ENCODE data around the gene TRPC3. TPM values are rescaled to one million over a fixed set of nuclear protein-coding genes. Genes with fewer than 3 reads are reported as not detected.

TRPC3 gene
- total RNA-seq, 1 experiment from 2014 or later, result 0.25 TPM

DNA sequence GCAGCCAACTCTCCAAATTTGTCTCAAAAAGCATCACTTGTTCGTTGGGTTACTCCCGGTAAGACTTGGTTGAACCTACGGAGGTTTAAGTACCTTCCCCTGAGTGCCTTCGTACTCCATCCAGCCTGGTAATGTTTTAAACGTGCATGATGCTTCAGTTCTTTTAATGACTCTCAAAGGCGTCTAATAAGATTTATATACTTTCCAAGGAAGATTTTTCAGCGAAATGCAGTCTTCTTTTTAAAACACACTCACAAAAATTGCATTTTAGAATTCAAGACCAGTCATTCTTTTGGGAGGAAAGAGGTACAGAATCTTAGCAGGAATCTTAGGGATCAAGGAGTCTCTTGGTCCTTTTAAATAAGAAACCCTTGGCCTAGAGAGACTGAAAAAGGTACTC, 430 bp upstream of the TRPC3 start (continued):
- TF ChIP-seq YY1 (IDR thresholded peaks at IDR 0.05; ENCODE audit: extremely low read depth, insufficient replicate concordance, low read depth, low read length), result no peak
- no peak for TF ChIP-seq ZNF274 (IDR thresholded peaks at IDR 0.05; ENCODE audit: low read depth, low read length)

DNA sequence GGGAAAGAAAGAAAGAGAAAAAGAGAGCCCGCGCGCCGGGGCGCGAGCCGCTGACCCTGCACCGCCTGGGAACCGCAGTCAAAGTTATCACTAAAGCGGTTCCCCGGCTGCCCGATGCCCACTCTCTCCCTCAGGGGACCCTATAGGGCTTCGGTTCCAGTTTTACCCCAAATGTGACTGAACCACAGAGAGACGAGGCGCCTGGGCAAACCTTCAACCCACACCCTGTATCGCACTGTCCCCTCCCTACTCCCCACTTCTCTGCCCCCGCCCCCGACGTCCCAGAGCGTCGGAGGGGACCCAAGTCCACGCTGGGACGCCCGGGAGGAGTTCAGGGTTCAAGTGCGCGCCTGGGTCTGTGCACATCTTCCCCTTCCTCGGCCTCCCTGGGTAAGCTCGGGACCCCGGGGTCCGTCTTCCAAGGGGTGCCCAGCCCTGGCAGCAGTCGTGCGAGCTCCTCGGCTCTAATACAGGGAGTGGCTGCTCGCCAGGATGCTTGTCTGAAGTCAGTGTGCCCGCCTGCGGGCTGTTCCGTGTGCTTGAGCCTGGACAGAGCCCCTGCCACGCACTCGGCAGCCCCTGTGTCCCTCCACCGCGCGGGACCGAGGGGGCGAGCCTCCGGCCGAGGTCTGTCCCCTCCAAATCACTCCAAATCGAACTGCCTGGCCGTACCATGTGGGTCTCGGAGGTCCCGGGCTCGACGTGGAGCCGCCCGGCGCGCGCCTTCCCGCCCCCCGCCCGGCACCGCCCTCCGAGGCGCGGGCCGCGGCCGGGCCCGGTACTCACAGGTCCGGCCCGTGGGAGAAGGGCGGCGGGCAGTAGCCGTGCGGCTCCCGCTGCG, 960 bp downstream of the TRPC3 start:
- Histone ChIP-seq H3K27ac (ENCODE audit: low read depth, low read length) (peak overlapping the region; percentile 11; the same call in 1 of the 2 replicates), H3K4me2 (ENCODE audit: low read length) (peak overlapping the region; percentile 69), H3K79me2 (ENCODE audit: insufficient read depth, low read length) (no peaks in the 10 kb centered on the region), H4K20me1 (ENCODE audit: insufficient read depth) (no peaks in the 10 kb centered on the region), H3K27me3 (ENCODE audit: insufficient read depth, low read length) (no peaks in the 10 kb centered on the region), H3K9ac (ENCODE audit: low read length) (no peak overlapping the region), H3K9me2 (ENCODE audit: insufficient read depth) (no peaks in the 10 kb centered on the region), H2AFZ (ENCODE audit: low read depth, low read length, poor library complexity, severe bottlenecking) (peak overlapping the region; percentile 83), H3K4me3 (replicated peaks in 1 of 2; ENCODE audit: low read depth in 1 of 2, low read length in 2 of 2) (peak overlapping the region; percentile 30 to 53), H3K9me3 (ENCODE audit: control insufficient read depth in 1 of 2, insufficient read depth in 1 of 2, low read depth in 1 of 2, low read length in 2 of 2) (no peaks in the 10 kb centered on the region), H3K36me3 (ENCODE audit: control insufficient read depth in 1 of 2, insufficient read depth in 2 of 2, low read length in 2 of 2) (no peaks in the 10 kb centered on the region), H3K4me1 (ENCODE audit: control insufficient read depth in 1 of 2, insufficient read depth in 2 of 2, low read length in 2 of 2) (peaks cover 0 to 11% of the 10 kb centered on the region in 2 experiments; a peak in 1 of 4 replicates)
- POLR2A ChIA-PET, result no interaction called here
- no peak for DNase-seq (ENCODE audit: low read depth, low spot score)
- intact Hi-C loops (cut with micrococcal nuclease), result loop anchor here (2.0 kb wide), 1 partner anchor 626 kb away; no protein-coding TSS in a partner anchor
- no TSS peak for BruUV-seq (replicated peaks)
- TF ChIP-seq SRF (IDR thresholded peaks at IDR 0.05; ENCODE audit: low read depth) (no peak), RAD21 (IDR thresholded peaks at IDR 0.05; ENCODE audit: low read depth) (no peak), ZNF274 (IDR thresholded peaks at IDR 0.05; ENCODE audit: low read depth, low read length) (no peak), FOSL1 (IDR thresholded peaks at IDR 0.05; ENCODE audit: low read depth) (no peak), ELF1 (IDR thresholded peaks at IDR 0.05; ENCODE audit: borderline replicate concordance, low read depth) (no peak), SIN3A (IDR thresholded peaks at IDR 0.05; ENCODE audit: low read depth) (no peak), ZFX (IDR thresholded peaks at IDR 0.05) (no peak), YY1 (IDR thresholded peaks at IDR 0.05; ENCODE audit: extremely low read depth, insufficient replicate concordance, low read depth, low read length) (no peak), EGR1 (IDR thresholded peaks at IDR 0.05; ENCODE audit: low read depth) (no peak), POLR2A (IDR thresholded peaks at IDR 0.05; ENCODE audit: borderline replicate concordance, extremely low read depth, insufficient read depth, insufficient read length) (no peak), EZH2 (IDR thresholded peaks at IDR 0.05) (no peak), POLR2AphosphoS5 (IDR thresholded peaks at IDR 0.05; ENCODE audit: low read depth, low read length) (no peak), CBX3 (IDR thresholded peaks at IDR 0.05; ENCODE audit: low read depth) (no peak), JUND (IDR thresholded peaks at IDR 0.05) (no peak)
- TF ChIP-seq, protein P1, sequence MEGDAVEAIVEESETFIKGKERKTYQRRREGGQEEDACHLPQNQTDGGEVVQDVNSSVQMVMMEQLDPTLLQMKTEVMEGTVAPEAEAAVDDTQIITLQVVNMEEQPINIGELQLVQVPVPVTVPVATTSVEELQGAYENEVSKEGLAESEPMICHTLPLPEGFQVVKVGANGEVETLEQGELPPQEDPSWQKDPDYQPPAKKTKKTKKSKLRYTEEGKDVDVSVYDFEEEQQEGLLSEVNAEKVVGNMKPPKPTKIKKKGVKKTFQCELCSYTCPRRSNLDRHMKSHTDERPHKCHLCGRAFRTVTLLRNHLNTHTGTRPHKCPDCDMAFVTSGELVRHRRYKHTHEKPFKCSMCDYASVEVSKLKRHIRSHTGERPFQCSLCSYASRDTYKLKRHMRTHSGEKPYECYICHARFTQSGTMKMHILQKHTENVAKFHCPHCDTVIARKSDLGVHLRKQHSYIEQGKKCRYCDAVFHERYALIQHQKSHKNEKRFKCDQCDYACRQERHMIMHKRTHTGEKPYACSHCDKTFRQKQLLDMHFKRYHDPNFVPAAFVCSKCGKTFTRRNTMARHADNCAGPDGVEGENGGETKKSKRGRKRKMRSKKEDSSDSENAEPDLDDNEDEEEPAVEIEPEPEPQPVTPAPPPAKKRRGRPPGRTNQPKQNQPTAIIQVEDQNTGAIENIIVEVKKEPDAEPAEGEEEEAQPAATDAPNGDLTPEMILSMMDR (IDR thresholded peaks at IDR 0.05 in 2 of 3, conservative IDR thresholded peaks at IDR 0.05 in 1 of 3; ENCODE audit: borderline replicate concordance in 1 of 3, insufficient read depth in 1 of 3, low read depth in 2 of 3, low read length in 2 of 3), result no peak
- TF ChIP-seq, protein P2, sequence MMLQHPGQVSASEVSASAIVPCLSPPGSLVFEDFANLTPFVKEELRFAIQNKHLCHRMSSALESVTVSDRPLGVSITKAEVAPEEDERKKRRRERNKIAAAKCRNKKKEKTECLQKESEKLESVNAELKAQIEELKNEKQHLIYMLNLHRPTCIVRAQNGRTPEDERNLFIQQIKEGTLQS (IDR thresholded peaks at IDR 0.05), result no peak
- TF ChIP-seq, protein P3, sequence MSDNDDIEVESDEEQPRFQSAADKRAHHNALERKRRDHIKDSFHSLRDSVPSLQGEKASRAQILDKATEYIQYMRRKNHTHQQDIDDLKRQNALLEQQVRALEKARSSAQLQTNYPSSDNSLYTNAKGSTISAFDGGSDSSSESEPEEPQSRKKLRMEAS (IDR thresholded peaks at IDR 0.05), result no peak
- TF ChIP-seq, protein P4, sequence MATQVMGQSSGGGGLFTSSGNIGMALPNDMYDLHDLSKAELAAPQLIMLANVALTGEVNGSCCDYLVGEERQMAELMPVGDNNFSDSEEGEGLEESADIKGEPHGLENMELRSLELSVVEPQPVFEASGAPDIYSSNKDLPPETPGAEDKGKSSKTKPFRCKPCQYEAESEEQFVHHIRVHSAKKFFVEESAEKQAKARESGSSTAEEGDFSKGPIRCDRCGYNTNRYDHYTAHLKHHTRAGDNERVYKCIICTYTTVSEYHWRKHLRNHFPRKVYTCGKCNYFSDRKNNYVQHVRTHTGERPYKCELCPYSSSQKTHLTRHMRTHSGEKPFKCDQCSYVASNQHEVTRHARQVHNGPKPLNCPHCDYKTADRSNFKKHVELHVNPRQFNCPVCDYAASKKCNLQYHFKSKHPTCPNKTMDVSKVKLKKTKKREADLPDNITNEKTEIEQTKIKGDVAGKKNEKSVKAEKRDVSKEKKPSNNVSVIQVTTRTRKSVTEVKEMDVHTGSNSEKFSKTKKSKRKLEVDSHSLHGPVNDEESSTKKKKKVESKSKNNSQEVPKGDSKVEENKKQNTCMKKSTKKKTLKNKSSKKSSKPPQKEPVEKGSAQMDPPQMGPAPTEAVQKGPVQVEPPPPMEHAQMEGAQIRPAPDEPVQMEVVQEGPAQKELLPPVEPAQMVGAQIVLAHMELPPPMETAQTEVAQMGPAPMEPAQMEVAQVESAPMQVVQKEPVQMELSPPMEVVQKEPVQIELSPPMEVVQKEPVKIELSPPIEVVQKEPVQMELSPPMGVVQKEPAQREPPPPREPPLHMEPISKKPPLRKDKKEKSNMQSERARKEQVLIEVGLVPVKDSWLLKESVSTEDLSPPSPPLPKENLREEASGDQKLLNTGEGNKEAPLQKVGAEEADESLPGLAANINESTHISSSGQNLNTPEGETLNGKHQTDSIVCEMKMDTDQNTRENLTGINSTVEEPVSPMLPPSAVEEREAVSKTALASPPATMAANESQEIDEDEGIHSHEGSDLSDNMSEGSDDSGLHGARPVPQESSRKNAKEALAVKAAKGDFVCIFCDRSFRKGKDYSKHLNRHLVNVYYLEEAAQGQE (IDR thresholded peaks at IDR 0.05; ENCODE audit: low read depth), result no peak
- CTCF ChIA-PET, result no interaction called here
- ATAC-seq, result peak; percentile 43
- RAD21 ChIA-PET (ENCODE audit: low non-redundant PET in 1 of 2, low total read pairs in 2 of 2, uncharacterized antibody in 2 of 2, unreplicated experiment in 2 of 2), result no interaction called here

All from HCT116 (cell line).